UCSD-AML1 (cell line): Measurements from ENCODE around the gene MRPL32.

ENCODE experiments used
- DNase-seq: peaks from one replicate; lab custom pipeline; 2025; ENCODE audit not compliant: unreplicated experiment; lab: John Stamatoyannopoulos, UW

The MRPL32 gene

DNA sequence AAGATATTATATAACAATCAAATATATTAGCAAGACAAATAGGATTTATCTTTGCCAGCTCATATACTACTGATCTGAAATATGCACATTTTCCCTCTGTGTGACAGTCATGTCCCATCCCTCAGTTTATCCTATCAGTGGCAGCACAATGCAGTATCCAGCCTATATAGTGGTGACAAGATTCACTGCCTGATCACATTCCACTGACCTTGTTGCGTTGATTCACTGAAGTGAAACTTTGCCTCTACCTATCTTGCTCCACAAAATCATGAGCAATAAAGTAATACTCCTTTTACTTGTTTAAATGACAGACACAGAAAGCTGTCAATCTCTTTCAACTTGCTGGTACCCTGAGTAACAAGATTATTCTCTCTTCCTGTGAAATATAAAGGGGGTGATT, 6.5 kb upstream of the MRPL32 start:
- no peak for DNase-seq

DNA sequence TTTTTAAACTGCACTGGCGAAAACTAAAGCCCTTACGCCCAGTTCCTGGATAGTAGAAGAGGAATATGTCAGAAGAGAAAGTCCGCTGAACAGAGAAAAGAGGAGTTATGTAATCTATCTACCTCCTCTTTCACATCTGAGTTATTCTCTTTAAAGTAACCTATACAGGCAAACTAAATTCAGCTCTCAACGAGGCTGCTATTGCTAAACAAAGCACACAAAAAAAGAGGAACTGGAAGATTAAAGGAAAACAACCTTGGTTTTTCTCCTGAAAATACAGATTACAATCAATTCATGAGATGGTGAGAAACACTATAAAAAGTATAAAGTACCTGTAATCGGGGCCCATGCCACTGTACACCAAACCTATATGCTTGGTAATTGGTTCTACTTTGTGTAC, 6.0 kb upstream of the MRPL32 start:
- DNase-seq: no peak

DNA sequence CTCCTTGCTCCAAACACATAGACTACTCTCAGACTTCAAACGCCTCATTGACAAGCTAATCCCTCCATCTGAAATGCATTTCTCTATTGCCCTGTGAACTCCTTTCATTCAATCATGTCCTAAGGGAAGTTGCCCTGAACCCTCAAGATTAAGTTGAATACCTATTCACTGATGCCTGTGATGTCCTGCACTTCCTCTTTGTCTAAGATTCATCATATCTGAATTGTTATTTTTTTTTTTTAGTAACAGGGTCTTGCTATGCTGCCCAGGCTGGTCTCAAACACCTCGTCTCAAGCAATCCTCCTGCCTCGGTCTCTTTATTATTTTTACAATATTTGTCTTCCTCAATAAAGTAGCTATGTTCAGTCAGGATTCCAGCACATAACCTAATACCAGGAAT, 3.4 kb upstream of the MRPL32 start:
- no peak for DNase-seq

DNA sequence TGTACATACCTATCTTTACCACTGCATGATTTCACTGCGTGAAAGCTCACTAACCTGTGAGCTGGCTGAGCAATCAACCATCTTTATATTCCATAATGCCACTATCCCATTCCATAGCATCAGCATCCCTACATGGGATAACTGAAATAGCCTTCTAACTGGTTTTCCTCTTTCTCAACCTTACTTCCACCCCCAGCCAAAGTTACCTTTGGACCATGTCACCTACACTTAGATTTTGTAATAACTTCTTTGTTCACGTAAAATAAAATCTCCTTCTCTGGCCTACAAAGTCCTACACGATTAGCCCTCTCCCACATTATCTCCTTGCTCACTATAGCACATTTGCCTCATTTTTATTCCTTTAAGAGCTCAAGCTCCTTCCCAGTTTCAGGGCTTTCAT, 2.7 kb upstream of the MRPL32 start:
- DNase-seq: no peak

DNA sequence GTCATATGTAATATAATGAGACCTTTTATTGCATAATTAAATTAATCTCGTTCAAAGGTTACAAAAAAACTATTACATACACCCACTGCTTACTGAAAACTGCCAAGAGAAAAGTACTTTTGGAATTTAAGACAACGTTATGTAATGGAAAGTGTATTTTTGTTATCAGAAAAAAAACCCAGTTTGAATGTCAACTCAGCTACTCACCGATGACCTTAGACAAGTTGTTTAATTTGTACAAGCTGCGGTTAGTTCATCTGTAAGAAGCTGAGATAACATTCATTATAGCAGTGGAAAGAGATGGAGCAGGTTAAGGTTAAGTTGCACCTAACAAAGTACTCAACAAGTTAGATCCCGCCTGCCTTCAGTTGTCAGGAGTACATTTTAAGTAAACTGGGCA, 1.3 kb upstream of the MRPL32 start:
- no peak for DNase-seq

DNA sequence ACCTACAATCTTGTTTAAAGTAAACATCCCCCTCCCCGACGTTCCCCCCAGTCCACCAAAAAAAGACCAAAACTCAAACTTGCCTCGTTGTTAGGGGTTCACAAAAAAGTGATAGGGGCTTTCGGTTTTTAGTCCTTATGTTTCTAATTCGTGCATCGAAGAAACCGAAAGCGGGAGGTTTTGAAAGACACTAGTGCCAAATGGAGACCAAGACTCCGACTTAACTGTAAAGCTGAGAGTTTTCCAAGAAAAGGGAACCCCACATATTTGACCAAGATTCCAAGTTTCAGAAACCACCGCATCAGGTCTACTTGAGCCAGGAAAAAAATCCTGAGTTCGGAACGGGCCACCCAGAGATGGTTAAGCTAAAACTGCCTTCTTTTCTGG, 736 bp upstream of the MRPL32 start:
- no peak for DNase-seq

DNA sequence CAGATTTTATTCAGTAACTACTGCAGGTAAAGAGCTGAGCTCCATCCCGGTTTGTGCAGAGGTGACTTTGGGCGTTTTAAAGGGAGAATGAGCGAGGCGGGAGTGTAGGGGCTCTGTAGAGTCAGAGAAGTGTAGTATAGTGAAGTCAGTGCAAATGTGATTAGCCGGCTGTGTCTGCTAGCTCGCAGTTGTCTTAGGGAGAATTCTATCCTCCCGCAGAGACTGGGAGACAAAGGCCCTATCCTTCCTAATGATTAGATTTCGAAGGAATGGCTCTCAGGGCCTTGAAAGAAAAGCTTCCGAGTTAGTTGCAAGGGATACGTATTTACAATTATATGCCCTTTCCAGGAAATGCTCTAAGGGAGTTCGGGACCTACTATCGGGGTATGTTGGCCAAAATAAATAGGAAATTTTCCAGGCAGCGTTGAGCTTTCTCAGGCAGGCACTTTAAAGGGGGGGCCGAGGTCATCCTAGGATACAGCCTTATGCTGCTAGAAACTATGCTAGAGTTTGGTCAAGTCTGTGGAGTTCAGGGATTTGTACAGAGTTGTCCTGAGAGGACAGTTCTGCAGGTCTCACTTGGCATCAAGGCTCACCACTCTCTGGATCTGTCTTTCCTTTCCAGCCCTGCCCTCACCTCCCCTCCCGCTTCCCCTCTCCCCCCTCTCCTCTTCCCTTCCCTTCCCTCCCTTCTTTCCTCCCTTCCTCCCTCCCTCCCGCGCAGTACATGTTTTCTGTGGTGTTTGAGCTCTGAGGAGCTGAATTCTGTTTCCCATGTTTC, 825 bp downstream of the MRPL32 start:
- no peak for DNase-seq

DNA sequence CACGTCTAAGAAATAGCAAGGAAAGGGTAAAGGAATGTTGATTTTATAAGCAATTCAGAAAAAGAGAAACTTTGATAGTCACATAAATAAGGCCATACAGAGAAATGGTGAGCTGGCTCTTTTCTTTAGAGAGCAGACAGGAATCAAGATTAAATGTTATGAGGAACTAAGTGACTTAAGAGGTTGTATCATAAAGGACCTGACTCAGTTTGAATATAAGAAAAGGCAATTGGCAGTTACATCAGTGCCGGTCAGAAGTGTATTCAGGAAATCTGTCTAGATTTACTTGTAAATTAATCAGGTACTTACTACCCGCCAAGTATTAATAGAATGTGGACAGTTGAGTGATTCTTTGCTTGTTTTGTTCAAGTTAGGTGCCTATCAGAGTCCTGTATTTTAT, 2.1 kb downstream of the MRPL32 start:
- no peak for DNase-seq

DNA sequence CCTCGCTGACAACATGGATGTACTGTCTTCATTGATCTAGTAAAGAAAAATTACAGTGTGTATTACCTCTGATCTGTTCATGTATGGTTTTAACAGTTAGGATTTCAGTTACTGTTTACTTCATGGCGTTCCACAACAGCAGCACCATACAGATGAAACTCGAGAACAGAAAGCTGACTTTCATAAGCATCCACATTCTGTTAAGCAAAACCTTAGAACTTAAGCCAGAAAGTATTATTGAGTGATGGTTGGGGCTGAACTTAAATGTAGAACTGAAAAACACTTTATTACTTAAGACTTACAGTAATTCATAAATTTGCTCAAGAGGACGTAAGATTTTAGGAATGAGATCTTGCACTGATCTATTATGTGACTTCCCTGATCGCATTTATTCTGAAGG, 3.7 kb downstream of the MRPL32 start:
- DNase-seq: no peak

DNA sequence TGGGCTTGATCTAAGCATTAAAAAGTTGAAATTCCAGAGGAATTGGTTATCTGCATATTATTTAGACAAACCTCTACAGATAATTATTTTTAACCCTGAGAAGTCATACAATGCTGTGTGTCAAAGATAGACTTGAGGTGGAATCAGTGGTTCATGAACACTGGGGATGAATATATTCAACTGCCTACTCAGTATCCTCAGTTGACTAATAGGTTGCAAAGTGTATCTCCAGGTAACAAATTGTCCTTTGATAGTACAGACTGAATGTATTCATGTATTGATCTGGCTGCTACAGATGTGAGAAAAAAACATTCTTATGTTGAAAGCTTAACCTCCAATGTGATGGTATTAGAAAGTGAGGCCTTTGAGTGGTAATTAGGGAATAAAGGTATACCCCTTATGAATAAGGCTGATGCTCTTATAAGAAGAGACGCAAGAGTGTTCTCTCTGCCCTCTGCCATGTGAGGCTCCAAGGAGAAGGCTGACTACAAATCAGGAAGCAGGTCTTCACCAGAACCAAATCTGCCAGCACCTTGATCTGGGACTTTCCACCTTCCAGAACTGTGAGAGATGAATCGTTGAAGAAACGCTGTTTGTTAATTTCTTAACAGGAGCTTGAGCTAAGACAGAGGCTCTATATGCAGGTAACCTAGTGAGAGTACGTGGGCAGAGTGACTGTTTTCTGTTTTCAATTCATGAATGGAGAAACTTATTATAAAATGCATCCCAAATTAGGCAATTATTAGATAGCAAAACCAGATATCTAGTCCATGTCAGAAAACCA, 7.5 kb downstream of the MRPL32 start:
- no peak for DNase-seq

DNA sequence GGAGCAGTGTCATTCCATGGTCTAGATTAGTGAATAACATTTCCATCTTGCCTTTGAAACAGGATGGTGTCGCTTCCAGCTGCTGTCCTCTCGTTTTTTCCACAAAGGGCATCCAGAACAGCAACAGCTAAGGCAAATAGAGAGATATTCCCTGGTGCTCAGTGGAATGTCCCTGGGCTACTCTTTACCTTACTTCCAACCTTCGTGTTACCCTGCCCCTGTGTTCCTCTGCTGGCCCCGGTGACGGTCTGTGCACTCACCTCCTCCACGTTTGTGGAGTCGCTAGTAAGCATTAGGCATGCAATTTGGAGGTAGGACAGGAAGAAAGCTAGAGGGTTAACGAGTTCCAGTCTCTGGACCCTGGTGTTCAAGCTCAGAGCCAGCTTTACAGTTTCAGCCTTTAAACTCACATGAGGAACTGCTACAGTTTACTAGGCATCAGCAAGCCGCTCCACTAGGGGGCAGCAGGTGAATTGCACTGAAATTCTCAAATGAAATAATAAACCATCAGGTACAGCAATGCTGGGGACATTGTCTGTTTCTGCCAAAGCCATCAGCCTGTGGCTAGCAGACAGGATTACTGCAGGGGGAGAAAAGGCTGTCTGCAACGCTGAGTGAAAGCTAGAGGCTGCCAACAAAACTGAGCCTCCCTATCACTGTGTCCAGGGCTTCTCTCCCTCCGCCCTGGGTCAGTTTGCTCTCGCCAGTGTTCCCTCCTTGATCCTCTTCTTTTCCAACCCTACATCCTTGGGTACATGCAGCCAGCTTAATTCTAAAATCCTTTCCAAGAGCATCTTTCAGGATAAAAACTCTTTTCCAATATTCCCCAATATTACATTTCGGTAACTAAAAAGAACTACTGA, 9.0 kb downstream of the MRPL32 start:
- DNase-seq: peak; percentile 41

DNA sequence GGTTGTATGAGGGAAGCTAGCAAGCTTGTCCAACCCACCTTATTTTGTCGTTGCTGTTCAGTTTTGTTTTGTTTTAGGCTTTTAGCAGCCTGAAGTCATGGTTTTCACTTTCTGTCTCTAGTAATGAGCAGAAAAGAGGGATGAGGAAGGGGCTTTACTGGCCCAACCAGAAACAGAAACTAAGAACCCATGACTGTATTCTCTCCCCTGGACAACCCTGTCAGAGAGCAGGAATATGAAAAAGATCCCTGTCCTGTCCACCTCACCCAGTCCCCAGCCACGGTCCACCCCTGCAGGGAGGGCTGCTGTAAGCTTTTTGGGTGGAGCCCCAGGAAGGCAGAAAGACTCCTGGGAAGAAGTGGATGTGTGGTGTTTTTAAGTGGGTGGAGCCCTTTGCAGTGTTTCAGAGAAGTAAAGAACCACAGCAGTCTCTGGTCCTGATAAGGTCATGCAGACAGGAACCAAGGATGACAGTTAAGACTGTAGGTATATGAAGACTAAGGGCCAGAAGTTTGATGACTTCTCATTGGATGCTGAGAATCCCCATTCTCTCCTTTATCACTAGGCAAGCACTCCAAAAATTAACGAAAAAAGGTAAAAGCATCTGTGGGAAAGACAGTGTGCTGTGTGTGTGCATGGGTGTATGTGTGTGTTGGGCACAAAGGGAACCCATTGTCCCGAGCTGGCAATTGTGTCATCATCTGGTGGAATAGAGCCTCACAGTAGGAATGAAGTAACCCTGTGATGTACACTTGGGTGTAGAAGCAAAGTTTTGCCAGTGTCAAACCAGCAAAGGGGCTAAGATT, 13.8 kb downstream of the MRPL32 start:
- DNase-seq: peak; percentile 10

DNA sequence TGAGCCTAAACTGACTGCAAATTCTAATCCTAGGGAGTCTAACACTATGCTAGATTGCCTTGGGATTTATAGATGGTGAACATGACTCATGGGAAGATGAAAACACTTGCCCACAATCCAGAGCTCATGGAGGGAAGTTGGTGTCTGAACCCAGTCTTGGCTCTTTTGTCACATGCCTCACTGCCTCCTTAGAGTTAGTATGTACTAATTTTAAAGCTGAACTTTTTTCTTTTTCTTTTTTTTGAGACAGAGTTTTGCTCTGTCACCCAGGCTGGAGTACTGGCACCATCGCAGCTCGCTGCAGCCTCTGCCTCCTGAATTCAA, 14.4 kb downstream of the MRPL32 start:
- DNase-seq: no peak

DNA sequence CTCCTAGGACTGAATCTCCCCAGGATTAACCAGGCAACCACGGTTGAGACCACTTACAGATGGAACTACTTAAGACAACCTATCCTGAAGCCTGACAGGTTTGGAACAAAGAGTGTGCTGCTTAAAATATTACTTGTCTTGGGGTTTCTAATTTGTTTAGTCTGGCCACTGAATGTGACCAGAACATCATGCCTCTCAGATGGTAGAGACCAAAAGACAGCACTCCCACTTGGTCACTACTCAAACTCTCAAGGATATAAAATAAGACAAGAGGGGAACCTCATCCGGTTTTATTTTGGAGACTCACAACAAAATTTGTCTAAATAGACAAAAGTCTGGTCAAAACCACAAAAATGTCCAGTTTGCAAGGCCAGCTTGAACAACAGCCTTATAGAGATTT, 15.3 kb downstream of the MRPL32 start:
- DNase-seq: no peak

DNA sequence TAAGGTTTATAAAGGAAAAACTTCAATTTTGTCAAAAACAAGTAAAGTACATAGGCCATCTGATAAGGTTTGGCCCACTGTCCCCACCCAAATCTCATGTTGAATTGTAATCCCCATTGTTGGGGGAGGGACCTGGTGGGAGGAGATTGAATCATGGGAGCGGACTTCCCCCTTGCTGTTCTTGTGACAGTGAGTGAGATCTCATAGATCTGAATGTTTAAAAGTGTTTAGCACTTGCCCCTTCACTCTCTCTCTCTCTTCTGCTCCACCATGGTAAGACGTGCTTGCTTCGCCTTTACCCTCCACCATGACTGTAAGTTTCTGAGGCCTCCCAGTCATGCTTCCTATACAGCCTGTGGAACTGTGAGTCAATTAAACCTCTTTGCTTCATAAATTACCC, 18.2 kb downstream of the MRPL32 start:
- DNase-seq: no peak

DNA sequence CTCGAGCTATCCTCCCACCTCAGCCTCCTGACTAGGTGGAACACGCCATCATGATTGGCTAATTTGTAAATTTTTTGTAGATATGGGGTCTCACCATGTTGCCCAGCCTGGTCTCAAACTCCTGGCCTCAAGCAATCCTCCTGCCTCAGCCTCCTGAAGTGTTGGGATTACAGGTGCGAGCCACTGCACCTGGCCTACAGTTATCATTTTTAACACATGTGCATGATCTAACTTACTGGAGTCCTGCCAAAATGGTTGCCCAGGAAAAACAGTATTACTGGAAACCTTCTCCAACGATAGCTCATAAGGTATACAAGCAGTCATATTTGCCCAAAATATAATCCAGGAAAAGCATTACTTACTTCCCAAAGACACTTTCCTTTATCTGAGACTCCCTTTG, 20.2 kb downstream of the MRPL32 start:
- DNase-seq: no peak

DNA sequence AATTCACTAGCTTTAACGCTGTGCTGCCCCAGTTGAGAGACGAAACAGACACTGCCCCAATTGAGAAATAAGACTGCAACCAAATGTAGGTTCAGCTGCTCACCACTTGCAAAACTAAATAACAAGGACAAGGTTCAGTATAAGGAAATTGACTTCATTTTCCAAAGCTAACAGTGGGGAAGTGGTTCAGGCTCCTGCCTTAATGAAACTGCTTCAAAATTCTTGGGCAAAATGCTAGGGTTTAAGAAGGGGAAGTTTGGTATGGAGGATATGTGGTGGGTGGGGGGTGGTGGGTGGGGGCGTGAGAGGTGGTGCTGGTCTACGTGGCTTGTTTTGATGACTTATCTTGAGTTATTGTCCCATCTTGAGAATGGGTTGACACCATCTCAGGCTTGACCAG, 21.8 kb downstream of the MRPL32 start:
- no peak for DNase-seq

DNA sequence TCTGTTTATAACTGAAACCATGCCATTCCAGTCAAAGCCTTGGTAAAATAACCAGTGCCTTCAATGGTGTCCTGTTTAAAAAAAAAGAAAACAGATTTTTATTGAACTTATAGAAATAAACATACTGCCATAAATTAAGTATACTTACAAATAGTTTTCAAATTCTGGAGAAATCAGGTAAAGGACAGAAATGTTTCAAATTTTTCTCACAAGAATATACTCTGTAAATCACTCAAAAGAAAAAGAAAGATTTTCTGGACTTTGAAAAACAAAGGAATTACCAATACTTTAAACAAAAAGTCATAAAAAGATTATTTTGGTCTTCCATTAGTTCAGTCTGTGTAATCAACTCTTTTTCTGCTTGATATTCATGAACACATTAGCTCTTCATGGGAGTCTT, 23.9 kb downstream of the MRPL32 start:
- no peak for DNase-seq

DNA sequence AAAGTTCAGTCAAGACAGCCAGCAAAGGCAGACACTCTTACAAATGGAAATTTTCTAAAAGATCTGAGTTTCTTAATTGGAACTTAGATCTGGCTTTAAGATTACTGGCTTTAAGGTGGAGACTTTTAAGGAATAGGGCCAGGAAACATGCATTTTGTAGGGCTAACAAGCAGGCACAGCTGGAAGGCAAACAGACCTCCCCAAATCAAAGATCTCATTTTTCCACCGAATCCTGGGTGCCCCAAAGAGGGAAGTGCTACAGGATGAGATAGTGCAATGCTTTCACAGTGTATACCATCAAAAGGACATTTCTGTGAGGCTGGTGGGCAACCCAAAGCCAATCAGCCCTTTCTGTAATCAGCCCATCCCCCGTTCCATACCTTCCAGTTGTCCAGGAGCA, 27.4 kb downstream of the MRPL32 start:
- no peak for DNase-seq

DNA sequence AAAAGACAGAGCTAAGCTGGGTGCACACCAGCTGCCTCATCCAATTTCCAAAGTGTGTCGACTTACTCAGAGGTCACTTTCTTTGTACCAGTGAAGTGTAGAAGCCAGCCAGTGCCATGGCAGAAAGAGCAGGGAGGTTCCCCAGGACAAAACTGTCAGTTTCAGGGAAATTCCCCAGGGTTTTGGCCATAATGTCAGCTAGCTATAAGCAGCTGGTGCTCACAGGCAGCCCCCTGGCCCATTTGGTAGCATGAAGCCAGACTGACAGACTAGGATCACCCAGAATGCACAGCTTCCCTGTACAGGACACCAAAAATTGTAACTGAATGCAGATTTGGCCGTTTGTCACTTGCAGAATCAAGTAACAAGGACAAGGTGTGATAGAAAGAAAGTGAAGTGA, 28.6 kb downstream of the MRPL32 start:
- DNase-seq: no peak

DNA sequence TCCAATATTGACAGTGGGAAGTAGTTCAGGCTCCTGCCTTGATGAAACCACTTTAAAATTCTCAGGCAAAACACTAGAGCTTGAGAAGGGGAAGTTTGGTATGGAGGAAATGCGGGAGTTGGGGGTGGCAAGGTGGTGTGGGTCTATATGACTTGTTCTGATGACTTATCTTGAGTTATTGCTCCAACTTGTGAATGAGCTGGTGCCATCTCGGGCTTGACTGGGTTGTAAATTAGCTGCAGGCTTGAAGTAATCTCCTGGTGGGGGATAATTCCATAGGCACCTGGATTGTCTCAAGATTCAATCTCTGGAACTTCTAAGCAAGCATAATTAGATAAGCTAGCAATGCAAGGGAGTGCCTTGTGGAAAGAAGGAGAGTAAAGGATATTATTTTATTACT, 29.0 kb downstream of the MRPL32 start:
- DNase-seq: no peak
